Naive B cell (primary cell): ENCODE data around the gene TADA3. TPM values are rescaled to one million over a fixed set of nuclear protein-coding genes. Genes with fewer than 3 reads are reported as not detected.

Experiments
- ATAC-seq, 2 donors: fragments of 150-1000 bp; cut with Tn5 transposase; 2 replicates each; pipeline ENCODE4 v1.10.0; 2021; ENCODE audit warnings: low read depth in 2 of 2, mild to moderate bottlenecking in 2 of 2, moderate library complexity in 2 of 2
- DNase-seq: peaks from one replicate; pipeline ENCODE4 v3.0.0; 2022
- H3K27ac Mint-ChIP-seq, 6 donors: one replicate each; pipeline ENCODE4 v1.8.0; 2020 to 2022; ENCODE audit warnings: mild to moderate bottlenecking in 6 of 6, mixed read lengths in 6 of 6, moderate library complexity in 5 of 6, inconsistent platforms in 2 of 6
- H3K27me3 Mint-ChIP-seq, 3 donors: one replicate each; pipeline ENCODE4 v1.8.0; 2021 to 2022; ENCODE audit warnings: mixed read lengths in 3 of 3, mild to moderate bottlenecking in 1 of 3
- H3K36me3 Mint-ChIP-seq, 2 donors: one replicate each; pipeline ENCODE4 v1.8.0; 2020 to 2022; ENCODE audit warnings: mixed read lengths in 2 of 2, inconsistent platforms in 1 of 2, mild to moderate bottlenecking in 1 of 2
- H3K4me1 Mint-ChIP-seq, 3 donors: one replicate each; pipeline ENCODE4 v1.8.0; 2020 to 2022; ENCODE audit warnings: mixed read lengths in 3 of 3, inconsistent platforms in 1 of 3, mild to moderate bottlenecking in 1 of 3, moderate library complexity in 1 of 3
- H3K4me3 Mint-ChIP-seq, 8 donors: one replicate each; pipeline ENCODE4 v1.8.0; 2020 to 2022; ENCODE audit warnings: mild to moderate bottlenecking in 8 of 8, mixed read lengths in 8 of 8, moderate library complexity in 8 of 8, inconsistent platforms in 2 of 8
- H3K9me3 Mint-ChIP-seq, 7 donors: one replicate each; pipeline ENCODE4 v1.8.0; 2020 to 2022; ENCODE audit warnings: mixed read lengths in 7 of 7, mild to moderate bottlenecking in 5 of 7, inconsistent platforms in 2 of 7, moderate library complexity in 1 of 7
- polyA plus RNA-seq, 6 donors: library from polyadenylated mRNA; unstranded; fragments of 300-500 nt; fragmentation: Illumina TruSeq; gene quantifications; one replicate each; pipeline ENCODE4 v1.2.3, GENCODE V29; 2021; ENCODE audit warnings: low read depth in 6 of 6

TADA3 gene
- polyA plus RNA-seq, 6 donors from 2014 or later: 39.7 to 67.1 (median 45.6) TPM

DNA sequence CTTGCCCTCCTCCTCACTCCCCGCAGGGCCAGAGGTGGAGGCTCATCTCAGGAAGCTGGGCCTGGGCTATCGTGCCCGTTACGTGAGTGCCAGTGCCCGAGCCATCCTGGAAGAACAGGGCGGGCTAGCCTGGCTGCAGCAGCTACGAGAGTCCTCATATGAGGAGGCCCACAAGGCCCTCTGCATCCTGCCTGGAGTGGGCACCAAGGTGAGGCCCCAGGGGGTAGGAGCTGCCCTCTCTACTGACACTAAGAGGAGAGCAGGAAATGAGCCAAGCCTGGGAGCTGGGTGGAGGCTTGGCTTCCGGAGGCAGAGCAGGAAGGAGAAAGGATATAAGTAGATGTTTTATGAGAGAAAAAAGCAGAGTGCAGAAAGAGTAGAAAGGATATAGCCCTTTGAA, 37.6 kb downstream of the TADA3 start:
- H3K27ac Mint-ChIP-seq: peak overlapping the region in 2 of 6 donors; percentile 74 to 96
- H3K27me3 Mint-ChIP-seq: no peaks in the 10 kb centered on the region
- peaks cover 7 to 26% of the 10 kb centered on the region in 2 donors for H3K36me3 Mint-ChIP-seq
- H3K4me3 Mint-ChIP-seq: no peak overlapping the region
- DNase-seq: no peak
- H3K9me3 Mint-ChIP-seq: no peaks in the 10 kb centered on the region
- H3K4me1 Mint-ChIP-seq: peaks cover 42 to 51% (median 44%) of the 10 kb centered on the region in 3 donors
- ATAC-seq: no peak

DNA sequence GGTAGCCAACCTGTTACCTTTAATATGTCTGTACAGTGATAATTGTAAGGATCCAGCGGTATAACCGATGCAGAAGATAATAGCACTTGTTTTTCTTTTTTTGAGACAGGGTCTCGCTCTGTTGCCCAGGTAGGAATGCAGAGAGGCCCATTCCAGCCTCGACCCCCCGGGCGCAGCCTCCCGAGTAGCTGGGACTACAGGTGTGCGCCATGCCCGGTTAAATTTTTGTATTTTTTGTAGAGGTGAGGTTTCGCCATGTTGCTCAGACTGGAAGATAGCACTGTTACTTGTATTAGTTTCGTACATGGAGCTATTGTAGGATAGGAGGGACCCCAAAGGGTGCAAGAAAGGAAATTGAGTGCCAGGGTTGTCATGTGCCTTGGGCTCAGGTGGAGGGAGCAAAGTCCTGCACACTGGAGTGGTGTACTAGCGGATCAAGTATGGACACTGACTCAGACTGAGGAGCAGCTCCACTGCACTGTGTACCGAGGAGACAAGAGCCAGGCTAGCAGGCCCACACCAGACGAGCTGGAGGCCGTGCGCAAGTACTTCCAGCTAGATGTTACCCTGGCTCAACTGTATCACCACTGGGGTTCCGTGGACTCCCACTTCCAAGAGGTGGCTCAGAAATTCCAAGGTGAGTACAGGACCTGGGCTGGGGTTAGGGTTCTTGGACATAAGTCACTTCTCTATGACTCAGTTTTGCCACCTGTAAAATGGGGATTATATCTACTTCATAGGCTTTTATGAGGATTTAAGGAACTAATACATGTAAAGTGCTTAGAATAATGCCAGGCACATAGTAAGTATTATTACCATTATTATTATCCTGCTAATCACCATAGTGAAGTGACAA, 41.5 kb downstream of the TADA3 start:
- no peaks in the 10 kb centered on the region for H3K27me3 Mint-ChIP-seq
- DNase-seq (no peak), ATAC-seq (no peak)
- peaks cover 41 to 62% (median 44%) of the 10 kb centered on the region in 3 donors for H3K4me1 Mint-ChIP-seq
- H3K27ac Mint-ChIP-seq: peak overlapping the region; percentile 83 to 99 (median 97)
- H3K9me3 Mint-ChIP-seq: no peaks in the 10 kb centered on the region
- H3K4me3 Mint-ChIP-seq: peak overlapping the region; percentile 83 to 100 (median 96)
- peaks cover 3 to 15% of the 10 kb centered on the region in 2 donors for H3K36me3 Mint-ChIP-seq

DNA sequence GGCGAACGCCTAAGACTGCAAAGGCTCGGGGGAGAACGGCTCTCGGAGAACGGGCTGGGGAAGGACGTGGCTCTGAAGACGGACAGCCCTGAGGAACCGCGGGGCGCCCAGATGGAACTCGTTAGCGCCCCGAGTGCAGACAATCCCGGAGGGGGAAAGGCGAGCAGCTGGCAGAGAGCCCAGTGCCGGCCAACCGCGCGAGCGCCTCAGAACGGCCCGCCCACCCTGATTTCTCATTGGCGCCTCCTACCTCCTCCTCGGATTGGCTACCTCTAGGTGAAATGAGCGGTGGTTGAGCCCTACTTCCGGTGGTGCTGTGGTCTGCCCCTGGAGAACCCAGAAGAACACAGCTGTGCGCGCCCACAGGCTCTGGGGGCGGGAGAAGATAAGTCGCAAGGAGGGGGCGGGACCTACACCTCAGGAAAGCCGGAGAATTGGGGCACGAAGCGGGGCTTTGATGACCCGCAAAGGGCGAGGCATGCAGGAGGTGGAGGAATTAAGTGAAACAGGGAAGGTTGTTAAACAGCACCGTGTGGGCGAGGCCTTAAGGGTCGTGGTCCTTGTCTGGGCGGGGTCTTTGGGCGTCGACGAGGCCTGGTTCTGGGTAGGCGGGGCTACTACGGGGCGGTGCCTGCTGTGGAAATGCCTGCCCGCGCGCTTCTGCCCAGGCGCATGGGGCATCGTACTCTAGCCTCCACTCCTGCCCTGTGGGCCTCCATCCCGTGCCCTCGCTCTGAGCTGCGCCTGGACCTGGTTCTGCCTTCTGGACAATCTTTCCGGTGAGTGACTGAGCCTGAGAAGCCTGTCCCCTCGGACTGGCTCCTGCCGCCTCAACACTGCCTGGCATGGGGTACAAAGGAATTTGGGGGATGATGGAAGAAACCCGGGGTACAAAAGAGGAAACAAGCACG, 42.4 kb downstream of the TADA3 start, which contains the start of gene OGG1:
TSS of gene OGG1 (plus strand) at position 308 of the 911 bp plus-strand sequence. CDS start at position 643, 335 bp downstream.
- H3K36me3 Mint-ChIP-seq: peaks cover 4 to 13% of the 10 kb centered on the region in 2 donors

DNA sequence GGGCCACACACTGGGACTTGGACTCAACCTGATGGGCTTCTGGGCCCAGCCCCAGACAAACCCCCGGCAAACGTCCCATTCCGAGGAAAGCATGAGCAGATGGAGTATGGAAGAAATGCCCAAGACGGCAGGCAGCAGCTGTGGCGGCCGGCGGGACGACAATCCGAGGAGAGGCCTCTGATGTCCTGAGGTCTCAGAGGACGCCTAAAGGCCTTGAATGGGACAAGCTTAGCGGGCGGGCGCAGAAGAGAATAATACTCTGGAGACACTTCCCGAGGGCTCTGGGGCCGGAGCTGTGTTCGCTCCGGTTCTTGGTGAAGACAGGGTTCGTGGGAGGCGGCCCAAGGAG, 43.0 kb downstream of the TADA3 start:
- DNase-seq: no peak

More for the DNA sequence above, 42.4 kb downstream of the TADA3 start, which contains the start of gene OGG1:
- DNase-seq: peak; percentile 97
- H3K27ac Mint-ChIP-seq: peak within 1 kb of the TSS; percentile 83 to 99 (median 97)
- no peaks in the 10 kb centered on the region for H3K27me3 Mint-ChIP-seq
- H3K4me3 Mint-ChIP-seq: peak within 1 kb of the TSS; percentile 83 to 100 (median 96)
- ATAC-seq: peak; percentile 93 to 95
- H3K4me1 Mint-ChIP-seq: peaks cover 41 to 62% (median 42%) of the 10 kb centered on the region in 3 donors
- no peaks in the 10 kb centered on the region for H3K9me3 Mint-ChIP-seq

DNA sequence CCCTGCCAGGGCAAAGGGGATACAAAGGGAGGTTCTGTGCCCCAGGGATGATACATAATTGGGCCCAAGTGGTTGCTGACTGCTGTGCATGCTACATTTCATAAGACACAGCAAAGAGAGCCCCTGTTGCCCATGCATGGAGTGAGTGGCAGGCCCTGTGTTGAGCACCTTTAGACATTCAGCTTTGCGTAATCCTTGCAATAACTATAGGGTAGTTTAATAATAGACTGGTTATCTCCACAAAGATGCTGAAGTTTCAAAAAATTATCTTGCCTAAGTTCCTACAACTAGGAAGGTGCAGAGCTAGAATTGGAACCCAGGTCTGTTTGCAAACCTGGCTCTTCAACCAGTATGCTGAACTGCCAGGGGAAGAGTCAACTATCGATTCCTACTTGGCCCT, 44.2 kb downstream of the TADA3 start:
- DNase-seq: no peak
- Mint-ChIP-seq H3K4me3 (peak overlapping the region in 3 of 8 donors; percentile 87 to 100 (median 98)), H3K27ac (no peak overlapping the region), H3K27me3 (no peaks in the 10 kb centered on the region), H3K4me1 (peaks cover 33 to 43% (median 33%) of the 10 kb centered on the region in 3 donors), H3K36me3 (peaks cover 4 to 13% of the 10 kb centered on the region in 2 donors), H3K9me3 (no peaks in the 10 kb centered on the region)
- ATAC-seq: no peak

More for the DNA sequence above, 43.0 kb downstream of the TADA3 start:
- Mint-ChIP-seq H3K27ac (peak overlapping the region; percentile 83 to 98 (median 96)), H3K4me1 (peaks cover 36 to 55% (median 40%) of the 10 kb centered on the region in 3 donors), H3K9me3 (no peaks in the 10 kb centered on the region), H3K36me3 (peaks cover 4 to 13% of the 10 kb centered on the region in 2 donors), H3K27me3 (no peaks in the 10 kb centered on the region), H3K4me3 (peak overlapping the region; percentile 83 to 100 (median 96))
- ATAC-seq: no peak

DNA sequence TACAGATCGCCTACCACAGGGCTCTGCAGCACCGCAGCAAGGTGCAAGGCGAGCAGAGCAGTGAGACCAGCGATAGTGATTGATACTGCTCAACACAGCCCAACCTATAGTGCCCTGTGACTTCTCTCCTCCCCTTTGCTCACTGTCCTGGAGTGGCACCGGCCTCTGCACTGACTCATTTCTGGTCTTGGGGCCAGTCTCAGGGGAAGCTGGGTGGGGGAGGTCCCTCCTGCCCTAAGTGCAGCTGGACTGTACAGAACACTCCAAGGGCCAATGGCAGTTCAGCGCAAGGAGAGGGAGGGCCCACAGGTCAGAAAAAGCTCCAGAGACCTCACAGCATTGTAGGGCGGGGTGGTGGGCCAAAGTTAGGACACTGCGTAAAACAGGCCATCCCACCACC, 45.0 kb downstream of the TADA3 start:
- peaks cover 4 to 13% of the 10 kb centered on the region in 2 donors for H3K36me3 Mint-ChIP-seq
- H3K27me3 Mint-ChIP-seq: no peaks in the 10 kb centered on the region
- no peaks in the 10 kb centered on the region for H3K9me3 Mint-ChIP-seq
- H3K4me3 Mint-ChIP-seq: peak overlapping the region in 2 of 8 donors; percentile 3 to 87
- no peak overlapping the region for H3K27ac Mint-ChIP-seq
- no peak for DNase-seq
- no peak for ATAC-seq
- H3K4me1 Mint-ChIP-seq: peaks cover 28 to 37% (median 33%) of the 10 kb centered on the region in 3 donors

DNA sequence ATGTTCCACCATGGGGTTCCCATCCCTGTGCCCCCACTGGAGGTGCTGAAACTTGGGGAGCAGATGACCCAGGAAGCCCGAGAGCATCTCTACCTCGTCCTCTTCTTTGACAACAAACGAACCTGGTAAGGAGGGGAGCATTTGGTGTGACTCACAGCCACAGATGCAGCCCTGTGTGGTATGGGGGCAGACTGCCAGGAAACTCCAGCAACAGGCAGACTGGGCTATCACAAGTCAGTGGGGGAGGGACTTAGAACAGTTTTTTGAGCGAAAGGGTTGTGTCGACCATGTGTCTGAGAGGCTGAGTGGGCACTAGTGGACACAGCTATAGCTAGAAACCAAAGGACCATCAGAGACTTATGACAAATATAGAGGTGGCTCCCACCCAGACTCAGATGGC, 45.9 kb downstream of the TADA3 start:
- peak overlapping the region in 1 of 8 donors; percentile 20 for H3K4me3 Mint-ChIP-seq
- DNase-seq (no peak), ATAC-seq (no peak)
- peaks cover 4 to 13% of the 10 kb centered on the region in 2 donors for H3K36me3 Mint-ChIP-seq
- H3K27me3 Mint-ChIP-seq: no peaks in the 10 kb centered on the region
- peaks cover 21 to 27% (median 25%) of the 10 kb centered on the region in 3 donors for H3K4me1 Mint-ChIP-seq
- peak overlapping the region in 2 of 6 donors; percentile 29 to 72 for H3K27ac Mint-ChIP-seq
- H3K9me3 Mint-ChIP-seq: no peaks in the 10 kb centered on the region

DNA sequence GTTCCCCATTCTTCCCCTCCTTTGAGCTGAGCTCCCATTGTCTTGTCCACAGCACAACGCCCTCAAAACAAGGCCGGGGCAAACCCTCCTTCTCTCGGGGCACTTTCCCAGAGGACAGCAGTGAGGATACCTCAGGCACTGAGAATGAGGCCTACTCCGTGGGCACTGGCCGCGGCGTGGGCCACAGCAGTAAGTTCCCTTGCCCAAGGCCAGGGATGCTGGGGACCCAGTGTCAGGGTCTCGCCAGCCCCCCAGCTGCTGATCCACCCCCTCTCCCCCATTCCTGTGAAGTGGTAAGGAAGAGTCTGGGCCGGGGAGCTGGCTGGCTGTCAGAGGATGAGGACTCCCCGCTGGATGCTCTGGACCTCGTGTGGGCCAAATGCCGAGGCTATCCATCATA, 46.8 kb downstream of the TADA3 start:
- no peaks in the 10 kb centered on the region for H3K9me3 Mint-ChIP-seq
- H3K27me3 Mint-ChIP-seq: no peaks in the 10 kb centered on the region
- DNase-seq (no peak), ATAC-seq (no peak)
- H3K36me3 Mint-ChIP-seq: peaks cover 4 to 13% of the 10 kb centered on the region in 2 donors
- peak overlapping the region in 1 of 6 donors; percentile 24 for H3K27ac Mint-ChIP-seq
- H3K4me1 Mint-ChIP-seq: peaks cover 13 to 20% (median 19%) of the 10 kb centered on the region in 3 donors
- H3K4me3 Mint-ChIP-seq: no peak overlapping the region

DNA sequence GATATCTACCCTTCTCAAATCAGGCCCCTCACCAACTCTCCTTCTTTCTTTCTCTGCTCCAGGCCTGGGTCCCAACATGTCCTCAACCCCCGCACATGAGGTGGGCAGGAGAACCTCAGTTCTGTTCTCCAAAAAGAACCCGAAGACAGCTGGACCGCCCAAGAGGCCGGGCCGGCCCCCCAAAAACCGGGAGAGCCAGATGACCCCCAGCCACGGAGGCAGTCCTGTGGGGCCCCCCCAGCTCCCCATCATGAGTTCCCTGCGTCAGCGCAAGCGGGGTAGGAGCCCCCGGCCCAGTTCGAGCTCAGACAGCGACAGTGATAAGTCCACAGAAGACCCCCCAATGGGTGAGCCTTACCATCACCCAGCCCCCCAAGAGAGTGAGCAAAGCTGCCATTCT, 48.1 kb downstream of the TADA3 start:
- no peaks in the 10 kb centered on the region for H3K9me3 Mint-ChIP-seq
- H3K27ac Mint-ChIP-seq: peak overlapping the region in 1 of 6 donors; percentile 62
- H3K27me3 Mint-ChIP-seq: no peaks in the 10 kb centered on the region
- H3K4me3 Mint-ChIP-seq: peak overlapping the region in 1 of 8 donors; percentile 18
- DNase-seq: no peak
- peaks cover 6 to 8% (median 6%) of the 10 kb centered on the region in 3 donors for H3K4me1 Mint-ChIP-seq
- no peak for ATAC-seq
- H3K36me3 Mint-ChIP-seq: peaks cover 12 to 24% of the 10 kb centered on the region in 2 donors

DNA sequence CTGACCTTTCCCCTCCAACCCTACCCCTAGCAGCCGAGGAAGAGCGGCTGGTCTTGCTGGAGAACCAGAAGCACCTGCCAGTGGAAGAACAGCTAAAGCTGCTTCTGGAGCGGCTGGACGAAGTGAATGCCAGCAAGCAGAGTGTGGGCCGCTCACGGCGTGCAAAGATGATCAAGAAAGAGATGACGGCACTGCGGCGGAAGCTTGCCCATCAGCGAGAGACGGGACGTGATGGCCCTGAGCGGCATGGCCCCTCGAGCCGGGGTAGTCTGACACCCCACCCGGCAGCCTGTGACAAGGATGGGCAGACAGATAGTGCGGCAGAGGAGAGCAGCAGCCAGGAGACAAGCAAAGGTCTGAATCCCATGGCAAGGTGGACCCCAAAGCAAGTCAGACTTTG, 48.7 kb downstream of the TADA3 start:
- no peak for ATAC-seq
- DNase-seq: no peak
- Mint-ChIP-seq H3K4me3 (no peak overlapping the region), H3K9me3 (no peaks in the 10 kb centered on the region), H3K36me3 (peaks cover 16 to 30% of the 10 kb centered on the region in 2 donors), H3K27me3 (no peaks in the 10 kb centered on the region), H3K27ac (peak overlapping the region in 2 of 6 donors; percentile 77 to 83), H3K4me1 (peaks cover under 1 to 10% (median 3%) of the 10 kb centered on the region in 3 donors)

DNA sequence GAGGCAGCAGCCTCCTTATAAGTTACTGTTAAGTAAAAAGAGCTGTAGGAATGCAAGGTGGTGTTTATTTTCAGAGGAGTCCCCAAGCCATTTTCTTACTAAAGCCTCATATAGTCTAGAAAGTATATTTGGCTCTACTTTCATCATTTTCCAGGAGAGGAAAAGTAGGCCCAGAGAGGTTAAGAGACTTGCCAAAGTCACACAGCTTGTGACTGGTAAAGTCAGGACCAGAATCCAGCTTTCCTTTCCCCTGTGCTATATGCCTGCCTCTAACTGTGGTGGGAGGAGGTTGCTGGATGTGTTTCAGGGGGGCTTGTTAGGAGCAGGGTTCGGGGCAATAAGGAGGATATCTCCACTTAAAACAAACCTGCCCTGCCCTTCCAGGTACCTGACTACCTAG, 49.7 kb downstream of the TADA3 start:
- no peak for DNase-seq
- Mint-ChIP-seq H3K36me3 (peaks cover 21 to 32% of the 10 kb centered on the region in 2 donors), H3K4me3 (no peak overlapping the region), H3K27ac (no peak overlapping the region), H3K9me3 (no peaks in the 10 kb centered on the region), H3K27me3 (no peaks in the 10 kb centered on the region), H3K4me1 (peaks cover 0 to 13% (median 8%) of the 10 kb centered on the region in 3 donors)
- no peak for ATAC-seq

DNA sequence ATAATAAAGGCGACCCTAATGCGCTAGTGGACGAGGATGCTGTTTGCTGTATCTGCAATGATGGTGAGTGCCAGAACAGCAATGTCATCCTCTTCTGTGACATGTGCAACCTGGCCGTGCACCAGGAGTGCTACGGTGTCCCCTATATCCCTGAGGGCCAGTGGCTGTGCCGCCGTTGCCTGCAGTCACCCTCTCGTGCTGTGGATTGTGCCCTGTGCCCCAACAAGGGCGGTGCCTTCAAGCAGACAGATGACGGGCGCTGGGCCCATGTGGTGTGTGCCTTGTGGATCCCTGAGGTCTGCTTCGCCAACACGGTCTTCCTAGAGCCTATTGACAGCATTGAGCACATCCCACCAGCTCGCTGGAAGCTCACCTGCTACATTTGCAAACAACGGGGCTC, 53.1 kb downstream of the TADA3 start:
- Mint-ChIP-seq H3K4me1 (peaks cover 20 to 29% (median 22%) of the 10 kb centered on the region in 3 donors), H3K27me3 (no peaks in the 10 kb centered on the region), H3K36me3 (peaks cover 17 to 24% of the 10 kb centered on the region in 2 donors), H3K9me3 (no peaks in the 10 kb centered on the region), H3K4me3 (no peak overlapping the region), H3K27ac (no peak overlapping the region)
- no peak for ATAC-seq
- DNase-seq: no peak

DNA sequence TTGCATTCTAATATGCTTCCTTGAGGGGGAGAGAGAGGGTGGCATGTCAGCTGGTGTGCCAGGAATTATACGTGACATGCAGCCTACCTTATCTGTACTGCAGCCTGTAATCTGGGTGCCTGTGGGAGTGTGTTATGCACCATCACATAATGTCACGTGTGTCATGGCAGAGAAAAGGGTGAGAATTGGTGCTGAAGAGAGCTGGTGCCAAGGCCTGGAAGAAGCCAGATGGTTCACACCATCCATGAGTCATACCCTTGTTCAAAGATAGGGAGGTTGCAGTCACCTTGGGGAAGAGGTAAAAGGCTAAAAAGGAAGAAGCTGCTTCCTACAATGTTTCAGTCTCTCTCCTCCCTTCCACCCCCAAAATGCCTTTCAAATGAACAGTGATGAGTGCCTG, 55.4 kb downstream of the TADA3 start:
- Mint-ChIP-seq H3K4me3 (peak overlapping the region in 1 of 8 donors; percentile 60), H3K27me3 (no peaks in the 10 kb centered on the region), H3K27ac (peak overlapping the region in 1 of 6 donors; percentile 32), H3K9me3 (no peaks in the 10 kb centered on the region), H3K4me1 (peaks cover 38 to 49% (median 39%) of the 10 kb centered on the region in 3 donors), H3K36me3 (peaks cover 18 to 22% of the 10 kb centered on the region in 2 donors)
- DNase-seq: no peak
- ATAC-seq: no peak
